Urinary bladder (tissue), 4 donors: Measurements from ENCODE around the gene TBC1D2. TPM values are rescaled to one million over a fixed set of nuclear protein-coding genes. Genes with fewer than 3 reads are reported as not detected.

Source experiments
- DNase-seq: peaks from one replicate; pipeline ENCODE4 v3.0.0-alpha.2; 2015; ENCODE audit errors: extremely low spot score
- H3K27ac ChIP-seq: one replicate; pipeline ENCODE4 v1.5.1; 2013; ENCODE audit warnings: low read depth, mild to moderate bottlenecking, moderate library complexity
- H3K36me3 ChIP-seq: one replicate; pipeline ENCODE4 v1.6.1; 2013; ENCODE audit warnings: mild to moderate bottlenecking, moderate library complexity; ENCODE audit not compliant: insufficient read depth
- H3K4me1 ChIP-seq: one replicate; pipeline ENCODE4 v1.6.1; 2013; ENCODE audit warnings: mild to moderate bottlenecking, moderate library complexity; ENCODE audit not compliant: insufficient read depth
- H3K4me3 ChIP-seq: one replicate; pipeline ENCODE4 v1.5.1; 2013; ENCODE audit warnings: low read depth, low read length
- WGBS: extraction: QIAGEN DNeasy Blood & Tissue Kit; methylation state at CpG from one replicate; pipeline ENCODE4 v1.1.7; 2013; 5-methylcytosine and 5-hydroxymethylcytosine counted together
- polyA plus RNA-seq: library from polyadenylated mRNA; stranded (reverse); fragments of 200-250 nt; gene quantifications from one replicate; pipeline ENCODE4 v1.2.3, GENCODE V29; 2013
- total RNA-seq: library from RNA; depleted of rRNA; stranded (reverse); fragments of >200 nt; gene quantifications from one replicate; pipeline ENCODE4 v1.2.3, GENCODE V29; 2014
- donor health status: healthy with polysubstance abuse.
- donor health status: healthy.

The TBC1D2 gene
- total and polyA plus RNA-seq, 2 donors: 4.4 to 15.2 TPM

DNA sequence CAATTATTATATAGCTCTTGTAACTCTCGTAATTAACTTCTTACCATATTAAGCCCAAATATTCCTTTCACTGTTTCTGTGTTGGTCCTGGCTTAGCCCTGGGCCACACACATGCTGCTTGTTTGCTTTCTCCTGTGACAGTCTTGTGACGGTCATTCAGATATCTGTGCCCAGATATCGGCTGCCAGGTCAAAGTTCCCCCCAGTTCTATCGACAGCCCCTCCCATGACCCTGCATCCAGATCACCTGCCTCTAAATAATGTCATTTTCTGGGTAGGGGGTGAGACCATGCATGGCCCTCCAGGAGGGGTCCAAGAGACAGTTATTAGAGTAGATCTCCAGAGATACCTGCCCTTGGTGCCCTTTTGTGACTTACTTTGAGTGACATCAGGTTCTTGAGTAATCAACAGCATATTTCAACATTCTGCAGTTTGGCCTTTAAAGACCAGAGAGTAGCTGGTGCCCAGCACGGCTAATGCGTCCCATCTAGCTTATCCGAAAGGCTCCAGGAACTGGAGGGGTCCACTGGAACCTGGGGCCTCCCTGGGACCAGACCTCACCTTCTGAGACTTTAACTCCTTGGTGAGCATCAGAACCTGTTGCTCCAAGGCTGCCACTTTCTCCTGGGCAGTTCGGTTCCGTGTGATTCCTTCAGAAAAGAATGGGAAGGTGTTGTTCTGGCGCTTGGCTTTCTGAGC, 26.9 kb downstream of the TBC1D2 start:
- Histone ChIP-seq H3K4me3 (no peak overlapping the region), H3K4me1 (no peaks in the 10 kb centered on the region), H3K36me3 (peaks cover 3% of the 10 kb centered on the region), H3K27ac (no peak overlapping the region)
- 87% methylated on average over 10 of the region's 10 CpGs for WGBS
- no peak for DNase-seq

DNA sequence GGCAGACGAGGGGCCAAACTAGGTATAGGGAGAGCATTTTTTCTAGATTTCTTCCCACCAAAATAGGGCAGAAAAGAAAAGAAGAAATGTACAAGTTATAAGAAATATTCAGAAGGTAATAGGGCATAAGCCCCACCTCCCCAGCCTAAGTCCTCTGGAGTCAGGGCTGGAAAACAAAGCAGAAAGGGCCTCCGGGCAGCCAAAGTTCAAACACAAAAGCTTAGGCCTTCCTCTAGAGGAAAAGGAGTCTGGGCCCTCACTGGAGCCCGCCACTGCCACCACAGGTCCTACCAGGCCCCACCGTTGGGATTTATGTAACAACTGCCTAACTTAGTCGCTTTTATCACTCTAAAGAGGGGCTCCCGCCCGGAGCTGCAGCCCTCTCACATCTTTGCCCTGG, 27.6 kb downstream of the TBC1D2 start:
- no peak for DNase-seq
- no peak overlapping the region for H3K4me3 ChIP-seq
- peaks cover 3% of the 10 kb centered on the region for H3K36me3 ChIP-seq
- H3K4me1 ChIP-seq: no peaks in the 10 kb centered on the region
- no peak overlapping the region for H3K27ac ChIP-seq
- WGBS: 78% methylated on average over 7 of the region's 7 CpGs

- no peak overlapping the region for H3K27ac ChIP-seq
- peaks cover 3% of the 10 kb centered on the region for H3K36me3 ChIP-seq
- WGBS: 76% methylated on average over 4 of the region's 4 CpGs
These were observed 28.5 kb downstream of the TBC1D2 start for GRCh38 chr9:98226957-98227356.

DNA sequence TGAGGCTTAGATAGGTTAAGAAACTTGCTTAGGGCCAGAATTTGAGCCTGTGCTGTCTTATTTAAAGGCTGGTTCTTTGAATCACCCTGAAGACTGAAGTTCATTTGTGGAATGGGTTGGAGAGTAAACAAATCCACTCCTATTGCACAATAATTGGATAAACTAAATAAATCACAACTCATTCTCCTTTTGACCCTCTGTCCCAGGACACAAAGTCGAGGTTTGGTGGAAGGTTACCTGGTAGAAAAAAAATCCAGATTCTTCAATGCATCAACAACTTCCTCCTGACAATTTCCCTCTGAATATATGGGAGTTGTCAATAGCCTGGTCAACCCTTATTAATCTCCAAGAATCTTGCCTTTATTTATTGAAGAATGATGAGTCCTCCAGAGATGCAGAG, 28.9 kb downstream of the TBC1D2 start:
- Histone ChIP-seq H3K27ac (no peak overlapping the region), H3K36me3 (peaks cover 3% of the 10 kb centered on the region), H3K4me1 (no peaks in the 10 kb centered on the region), H3K4me3 (no peak overlapping the region)
- DNase-seq: no peak
- 45% methylated on average over 1 of the region's 1 CpG for WGBS

More at GRCh38 chr9:98226957-98227356, 28.5 kb downstream of the TBC1D2 start:
- no peaks in the 10 kb centered on the region for H3K4me1 ChIP-seq
- no peak overlapping the region for H3K4me3 ChIP-seq
- no peak for DNase-seq

GRCh38 chr9:98225015-98225442, 30.4 kb downstream of the TBC1D2 start:
- Histone ChIP-seq H3K36me3 (peaks cover 3% of the 10 kb centered on the region), H3K4me1 (no peaks in the 10 kb centered on the region), H3K4me3 (no peak overlapping the region), H3K27ac (no peak overlapping the region)
- DNase-seq: no peak
- 85% methylated on average over 6 of the region's 6 CpGs for WGBS

DNA sequence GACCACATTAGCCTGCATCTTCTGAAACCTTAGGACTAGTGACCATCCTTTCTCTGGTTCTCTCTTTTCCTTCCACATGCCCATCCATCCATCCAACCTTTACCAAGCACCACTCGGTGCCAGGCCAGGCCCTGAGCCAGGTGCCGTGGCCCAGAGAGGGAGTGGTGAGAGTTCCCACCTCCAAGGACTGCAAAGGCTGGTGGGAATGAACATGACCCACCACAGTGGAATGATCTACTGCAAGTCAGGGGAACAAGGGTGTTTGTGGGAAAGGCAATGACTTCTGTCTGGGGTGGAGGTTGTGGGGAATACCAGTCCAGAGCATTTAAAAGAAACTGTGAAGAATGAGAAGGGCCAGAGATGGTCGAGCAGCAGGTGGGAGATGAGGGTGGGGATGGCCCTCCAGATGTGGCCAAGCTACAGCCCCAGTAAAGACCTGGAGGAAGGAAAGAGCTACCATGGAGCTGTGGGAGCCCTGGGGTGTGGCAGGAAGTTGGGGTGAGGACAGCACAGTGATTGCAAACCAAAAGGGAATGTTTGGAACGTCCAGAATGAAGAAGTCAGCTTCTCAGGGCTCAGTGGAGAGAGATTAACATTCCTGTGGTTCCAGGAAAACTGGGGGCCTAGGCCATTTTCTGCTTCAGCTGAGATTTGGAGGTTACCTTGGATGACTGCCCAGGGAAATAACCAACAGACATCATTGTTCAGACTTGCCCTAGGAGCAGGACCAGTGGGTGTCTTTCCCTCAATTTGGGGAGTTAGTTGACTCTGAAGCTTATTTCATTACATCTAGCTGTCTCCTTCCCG, 32.4 kb downstream of the TBC1D2 start:
- no peak for DNase-seq
- H3K4me3 ChIP-seq: no peak overlapping the region
- no peaks in the 10 kb centered on the region for H3K36me3 ChIP-seq
- WGBS: 69% methylated on average over 5 of the region's 5 CpGs
- H3K27ac ChIP-seq: no peak overlapping the region
- no peaks in the 10 kb centered on the region for H3K4me1 ChIP-seq

- WGBS: 94% methylated on average over 21 of the region's 21 CpGs
- Histone ChIP-seq H3K4me3 (no peak overlapping the region), H3K4me1 (no peaks in the 10 kb centered on the region), H3K27ac (no peak overlapping the region), H3K36me3 (no peaks in the 10 kb centered on the region)
- no peak for DNase-seq
These were observed 34.5 kb downstream of the TBC1D2 start for GRCh38 chr9:98220911-98221310.

DNA sequence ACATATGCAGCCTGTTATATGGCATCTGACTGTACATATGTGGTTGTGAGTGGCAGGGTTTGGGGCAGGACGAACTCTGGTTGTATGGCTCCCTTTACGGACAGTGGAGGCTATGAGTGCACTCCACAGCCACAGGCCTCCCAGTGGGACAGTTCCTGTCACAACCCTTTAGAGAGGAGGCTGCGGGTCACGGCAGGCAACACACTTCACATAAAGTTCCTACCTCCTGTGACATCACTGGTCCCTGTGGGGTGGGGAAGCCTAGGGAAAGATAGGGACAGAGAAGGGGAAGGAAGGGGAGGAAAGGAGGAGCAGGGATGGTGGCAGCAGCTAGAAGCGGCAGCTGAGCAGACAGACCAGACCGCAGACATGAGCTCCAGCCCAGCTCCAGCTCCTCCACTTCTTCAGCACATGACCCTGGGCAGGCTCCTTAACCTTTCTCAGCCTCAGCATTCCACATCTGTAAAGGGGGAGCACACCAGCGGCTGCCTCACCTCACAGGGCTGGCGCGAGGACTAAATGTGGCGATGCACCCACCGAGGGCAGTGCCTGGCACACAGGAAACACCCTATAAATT, 35.6 kb downstream of the TBC1D2 start:
- Histone ChIP-seq H3K36me3 (no peaks in the 10 kb centered on the region), H3K4me1 (no peaks in the 10 kb centered on the region), H3K4me3 (no peak overlapping the region), H3K27ac (no peak overlapping the region)
- DNase-seq: no peak
- 89% methylated on average over 11 of the region's 11 CpGs for WGBS

DNA sequence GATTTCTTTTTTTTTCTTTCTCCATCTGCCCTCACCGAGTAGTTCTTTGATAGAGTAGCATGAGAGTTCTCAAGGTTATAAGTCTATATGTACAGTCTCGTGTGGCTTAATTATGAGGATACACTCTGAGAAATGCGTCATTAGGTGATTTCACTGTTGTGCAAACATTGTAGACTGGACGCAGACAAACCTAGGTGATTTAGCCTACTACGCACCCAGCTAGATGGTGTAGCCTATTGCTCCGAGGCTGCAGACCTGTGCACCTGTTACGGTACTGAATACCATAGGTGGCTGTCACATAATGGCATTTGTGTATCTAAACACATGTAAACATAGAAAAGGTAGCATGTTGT, 36.1 kb downstream of the TBC1D2 start:
- no peak for DNase-seq
- 84% methylated on average over 7 of the region's 7 CpGs for WGBS
- no peaks in the 10 kb centered on the region for H3K4me1 ChIP-seq
- H3K27ac ChIP-seq: no peak overlapping the region
- H3K4me3 ChIP-seq: no peak overlapping the region
- H3K36me3 ChIP-seq: no peaks in the 10 kb centered on the region

- no peaks in the 10 kb centered on the region for H3K36me3 ChIP-seq
- H3K27ac ChIP-seq: no peak overlapping the region
- DNase-seq: no peak
- 78% methylated on average over 11 of the region's 11 CpGs for WGBS
- no peaks in the 10 kb centered on the region for H3K4me1 ChIP-seq
- no peak overlapping the region for H3K4me3 ChIP-seq
These were observed 36.7 kb downstream of the TBC1D2 start for GRCh38 chr9:98218562-98219363.

DNA sequence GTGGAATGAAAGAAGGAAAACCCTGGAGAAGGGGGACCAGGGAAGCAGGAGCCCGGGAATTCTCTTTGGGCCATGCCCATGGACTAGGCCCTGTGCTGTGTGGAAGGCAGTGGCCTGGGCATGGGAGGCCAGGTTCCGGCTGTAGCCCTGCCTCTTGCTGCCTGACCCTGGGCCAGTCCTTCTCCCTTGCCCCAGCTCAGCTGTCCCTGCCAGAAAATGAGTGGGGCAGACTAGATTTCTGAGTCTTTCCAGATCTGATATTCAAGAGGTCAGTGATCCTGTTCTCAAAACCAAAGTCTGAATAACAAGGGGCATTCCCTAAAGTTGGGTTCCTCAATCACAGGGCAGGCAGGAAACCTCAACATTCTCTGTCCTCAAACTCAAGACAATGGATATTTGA, 38.2 kb downstream of the TBC1D2 start:
- DNase-seq: no peak
- Histone ChIP-seq H3K4me1 (no peaks in the 10 kb centered on the region), H3K27ac (no peak overlapping the region), H3K4me3 (no peak overlapping the region), H3K36me3 (no peaks in the 10 kb centered on the region)
- WGBS: 97% methylated on average over 2 of the region's 2 CpGs

DNA sequence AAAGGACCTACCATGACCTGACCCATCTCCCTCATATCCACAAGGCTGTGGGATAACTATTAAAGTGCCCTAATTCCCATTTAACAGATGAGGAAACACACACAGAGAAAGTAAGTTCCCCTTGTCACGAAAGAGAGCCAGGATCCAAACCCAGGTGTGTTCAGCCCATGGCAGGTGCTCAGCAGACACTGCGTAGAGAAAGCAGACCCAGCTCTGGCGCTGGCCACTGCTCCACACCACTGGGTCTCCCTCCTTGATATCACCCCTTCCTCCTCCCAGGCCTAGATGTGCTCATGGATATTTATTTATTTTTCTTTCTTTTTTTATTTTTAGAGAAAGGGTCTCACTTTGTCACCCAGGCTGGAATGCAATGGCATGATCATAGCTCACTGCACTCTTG, 39.1 kb downstream of the TBC1D2 start:
- 96% methylated on average over 3 of the region's 3 CpGs for WGBS
- Histone ChIP-seq H3K4me1 (no peaks in the 10 kb centered on the region), H3K36me3 (no peaks in the 10 kb centered on the region), H3K27ac (no peak overlapping the region), H3K4me3 (no peak overlapping the region)
- no peak for DNase-seq

DNA sequence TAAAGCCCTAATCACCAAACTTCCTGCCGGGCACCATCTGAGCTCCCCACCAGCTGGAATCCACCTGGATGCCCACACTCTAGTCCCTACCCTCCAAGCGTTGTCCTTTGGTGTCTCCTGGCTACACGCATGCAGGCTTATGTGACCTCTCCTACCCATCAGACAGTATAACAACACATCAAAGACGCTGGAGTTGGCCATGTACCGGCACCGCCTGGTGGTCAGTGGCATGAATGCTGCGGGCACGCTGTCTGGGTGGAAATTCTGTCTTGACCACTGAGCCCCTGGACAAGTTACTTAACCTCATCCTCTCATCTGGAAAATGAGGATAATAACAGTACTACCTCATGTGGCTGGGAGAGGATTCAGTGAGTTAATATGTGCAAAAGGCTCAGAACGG, 39.6 kb downstream of the TBC1D2 start:
- DNase-seq: no peak
- no peak overlapping the region for H3K4me3 ChIP-seq
- H3K4me1 ChIP-seq: no peaks in the 10 kb centered on the region
- WGBS: 82% methylated on average over 9 of the region's 9 CpGs
- H3K27ac ChIP-seq: no peak overlapping the region
- no peaks in the 10 kb centered on the region for H3K36me3 ChIP-seq
